ENCODE results near the gene MPND.

Gene MPND

GRCh38 chr19:4368128-4368820, 24.9 kb downstream of the MPND start:
- DNase-seq: peak; percentile 13

- no peak for DNase-seq
These were observed 25.9 kb downstream of the MPND start for GRCh38 chr19:4369109-4369887.

GRCh38 chr19:4369888-4370260, 26.5 kb downstream of the MPND start:
- peak; percentile 28 for DNase-seq

DNA sequence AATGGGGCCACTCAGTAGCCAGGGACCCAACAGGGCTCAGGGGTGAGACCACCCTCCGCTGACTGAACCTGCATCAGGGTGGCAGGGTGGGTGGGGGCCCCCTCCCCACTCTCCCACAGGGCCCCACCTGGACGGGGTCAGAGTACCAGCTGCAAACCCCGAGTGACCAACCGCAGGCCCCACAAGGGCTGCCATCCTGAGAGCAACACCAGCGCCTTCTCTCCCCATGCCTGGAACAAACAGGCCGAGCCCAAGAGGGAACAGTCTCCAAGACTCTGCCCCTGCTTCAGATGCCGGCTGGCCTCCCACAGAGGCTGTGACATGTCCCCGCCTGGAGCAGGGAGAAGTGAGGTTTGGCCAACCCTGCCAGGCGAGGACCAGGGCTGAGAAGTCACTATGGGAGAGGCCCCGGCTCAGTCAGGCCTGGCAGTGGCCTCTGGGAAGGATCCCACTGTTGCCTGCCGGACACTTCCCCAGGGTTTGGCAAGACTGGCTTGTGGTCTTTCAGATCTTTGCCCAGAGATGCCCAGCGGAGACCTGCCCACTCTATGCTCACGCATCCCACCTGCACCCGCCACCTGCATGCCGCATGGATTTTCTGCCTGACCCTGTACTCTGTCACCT, 27.2 kb downstream of the MPND start:
- DNase-seq: no peak

- DNase-seq: no peak
These were observed 28.1 kb downstream of the MPND start for GRCh38 chr19:4371247-4372164.

- DNase-seq: no peak
These were observed 29.0 kb downstream of the MPND start for GRCh38 chr19:4372165-4373012.

- DNase-seq: no peak
These were observed 29.6 kb downstream of the MPND start for GRCh38 chr19:4373013-4373367.

DNA sequence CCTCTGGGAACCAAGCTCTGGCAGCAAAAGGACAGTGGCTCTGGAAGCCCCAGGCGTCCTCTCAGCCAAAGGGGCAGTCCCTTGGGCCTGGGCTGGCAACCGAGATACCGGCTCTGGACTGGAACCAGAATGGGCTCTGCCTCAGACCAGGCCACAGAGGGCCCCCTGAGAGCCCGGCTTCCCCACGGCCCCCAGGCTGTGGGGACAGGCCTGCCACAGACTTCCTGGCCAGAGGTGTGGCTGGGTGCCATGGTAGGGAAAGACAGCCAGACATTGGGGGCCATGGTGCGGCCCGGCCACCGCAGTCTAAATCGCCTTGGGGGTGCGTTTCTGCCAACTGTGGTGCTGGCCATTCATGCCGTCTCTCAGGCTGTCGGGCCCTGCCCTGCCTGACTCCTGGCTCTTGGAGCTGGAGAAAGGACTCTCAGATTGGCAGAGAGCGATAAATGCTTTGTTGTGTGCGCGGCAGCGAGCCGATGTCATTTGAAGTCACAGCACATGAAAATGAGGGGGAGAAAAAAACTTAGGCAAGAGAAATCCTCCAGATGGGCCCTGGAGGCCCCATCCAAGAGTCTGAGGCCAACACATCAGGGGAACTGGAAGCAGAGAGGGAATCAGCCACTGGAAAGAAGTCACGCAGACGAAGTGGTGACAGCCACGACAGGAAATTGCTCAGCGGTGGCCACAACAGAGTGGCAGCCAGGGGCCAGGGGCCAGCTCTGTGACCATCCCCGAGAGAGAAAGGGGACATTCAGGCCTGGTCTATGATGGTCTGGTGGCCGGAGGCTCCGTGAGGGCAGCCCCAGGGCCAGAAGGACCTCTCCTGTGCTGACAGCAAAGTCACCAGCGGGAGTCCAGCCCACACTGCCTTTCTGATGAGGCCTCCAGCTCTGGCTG, 30.5 kb downstream of the MPND start:
- DNase-seq: peak; percentile 50

GRCh38 chr19:4374498-4375163, 31.3 kb downstream of the MPND start:
- peak; percentile 73 for DNase-seq

DNA sequence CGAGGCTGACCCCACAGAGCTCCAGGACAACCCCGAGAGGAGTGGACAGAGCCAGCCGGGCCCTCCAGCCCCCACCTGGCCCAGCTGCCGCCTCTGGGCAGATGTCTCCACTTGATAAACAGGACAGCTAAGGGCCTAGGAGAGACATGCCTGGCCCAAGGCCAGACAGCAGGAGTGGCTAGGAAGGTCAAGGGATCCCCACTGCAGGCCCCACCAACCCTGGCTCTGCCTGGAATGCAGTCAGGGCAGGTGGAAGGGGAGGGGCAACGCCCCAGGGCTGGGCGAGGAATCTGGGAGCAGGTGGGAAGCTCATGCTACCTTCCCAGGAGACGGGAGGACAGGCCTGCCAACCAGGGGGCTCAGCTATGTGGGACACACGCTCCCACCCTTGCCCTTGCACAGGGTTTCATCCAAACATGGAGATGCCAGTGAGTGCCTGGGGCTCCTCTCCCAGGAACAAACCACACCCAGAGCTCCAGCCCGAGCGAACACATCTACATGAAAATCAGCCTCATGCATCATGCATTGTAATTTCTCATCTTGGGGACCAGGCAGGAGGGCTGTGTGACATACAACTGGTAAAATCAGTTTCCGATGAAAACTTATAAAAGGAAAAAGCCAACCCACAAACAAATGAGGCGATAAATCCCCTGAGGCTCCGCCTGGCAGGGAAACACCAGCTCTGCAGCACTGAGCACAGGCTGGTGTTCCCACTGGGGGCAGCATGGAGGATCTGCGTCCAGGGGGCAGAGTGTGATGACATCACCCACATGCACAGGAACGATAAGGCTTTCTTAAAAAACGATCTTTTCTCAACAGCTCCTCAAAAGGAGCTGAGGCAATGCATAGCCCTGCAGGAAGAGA, 32.0 kb downstream of the MPND start:
- DNase-seq: peak; percentile 76

GRCh38 chr19:4376028-4376670, 32.8 kb downstream of the MPND start:
- DNase-seq: no peak

- DNase-seq: no peak
These were observed 33.3 kb downstream of the MPND start for GRCh38 chr19:4376671-4376990.

GRCh38 chr19:4376991-4377781, 33.8 kb downstream of the MPND start:
- DNase-seq: no peak

DNA sequence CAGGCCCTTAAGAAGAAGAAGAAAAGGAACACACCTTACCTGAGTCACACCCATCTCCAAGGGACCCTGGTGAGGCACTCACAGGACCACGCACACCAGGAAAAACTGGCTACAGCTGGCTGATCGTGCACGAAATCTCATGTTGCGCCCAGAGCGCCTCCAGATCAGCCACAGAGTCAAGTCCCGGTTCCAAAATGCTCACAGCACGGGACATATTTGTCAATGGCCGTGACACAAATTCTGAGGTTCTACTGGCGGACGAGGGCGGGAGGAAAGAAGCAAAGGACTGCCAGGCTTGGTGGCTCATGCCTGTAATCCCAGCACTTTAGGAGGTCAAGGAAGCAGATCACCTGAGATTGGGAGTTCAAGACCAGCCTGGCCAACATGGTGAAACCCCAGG, 35.5 kb downstream of the MPND start:
- no peak for DNase-seq

DNA sequence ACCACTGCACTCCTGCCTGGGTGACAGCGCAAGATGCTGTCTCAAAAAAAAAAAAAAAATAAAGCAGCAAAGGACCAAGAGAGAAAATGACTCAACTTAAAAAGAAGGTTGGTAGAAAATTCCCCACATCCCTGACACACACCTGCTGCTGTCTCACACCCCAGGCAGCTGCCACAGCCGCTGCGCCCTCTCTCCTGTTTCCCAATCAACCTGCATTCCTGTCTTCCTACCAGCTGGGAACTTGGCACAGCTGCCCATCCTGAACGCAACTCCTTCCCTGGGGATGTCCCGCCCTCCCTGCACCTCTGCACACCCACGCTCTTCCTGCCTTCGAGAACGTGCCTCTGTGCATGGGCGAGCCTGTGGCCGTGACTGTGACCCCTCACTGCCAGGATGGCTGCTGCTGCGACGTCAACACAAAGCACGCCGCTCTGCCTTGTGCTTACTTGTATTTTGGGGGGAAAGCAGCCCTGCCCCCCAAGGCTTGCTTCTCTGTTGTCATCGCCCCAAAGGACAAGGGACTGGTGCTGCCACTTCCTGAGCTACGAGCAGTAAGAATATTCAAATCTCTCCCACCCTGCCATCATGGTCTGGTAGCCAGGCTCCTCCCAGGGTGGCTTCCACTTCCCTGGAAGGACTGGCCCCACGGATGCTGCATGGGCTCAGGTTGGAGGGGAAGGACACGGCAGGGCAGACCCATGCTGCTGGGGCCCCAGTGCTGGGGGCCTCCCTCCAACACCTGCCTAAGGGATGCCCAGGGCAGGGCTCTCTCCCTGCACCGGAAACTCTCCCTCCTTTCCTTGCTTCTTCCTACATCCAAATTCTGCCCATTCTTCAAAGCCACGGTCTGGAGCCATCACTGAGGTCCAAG, 36.3 kb downstream of the MPND start:
- DNase-seq: no peak

- DNase-seq: no peak
These were observed 36.9 kb downstream of the MPND start for GRCh38 chr19:4380254-4380727.
